GM23338 (cell line): Measurements from ENCODE around the gene DHRS7B.

Source experiments
- CTCF ChIP-seq, 2 experiments: fragments of 200-600 bp in 1 of 2; sonication (generic) in 1 of 2; conservative IDR thresholded peaks; 2 replicates each; pipeline versions ENCODE4 v1.5.1 to v1.6.1; 2016 to 2017; ENCODE audit warnings: antibody characterized with exemption in 2 of 2, low read depth in 2 of 2, mild to moderate bottlenecking in 2 of 2, moderate library complexity in 1 of 2
- EZH2phosphoT487 ChIP-seq: fragments of 200-600 bp; sonication (generic); IDR thresholded peaks from one replicate; pipeline ENCODE4 v1.8.1; 2018; ENCODE audit warnings: antibody characterized with exemption; ENCODE audit not compliant: unreplicated experiment
- JUNB ChIP-seq: IDR thresholded peaks from one replicate; pipeline ENCODE4 v1.6.1; 2016; ENCODE audit warnings: antibody characterized with exemption; ENCODE audit not compliant: unreplicated experiment

GRCh38 chr17:21189361-21189760 is 62.6 kb downstream of the DHRS7B start:
- TF ChIP-seq CTCF (conservative IDR thresholded peaks at IDR 0.05; ENCODE audit: low read depth in 2 of 2), result no peak
- no peak for TF ChIP-seq JUNB
- no peak for TF ChIP-seq EZH2phosphoT487
